Measurements from ENCODE around the gene ANAPC2.
A peak's percentile ranks its signal among the peaks of the same experiment; 100 is the strongest.

ANAPC2 gene

DNA sequence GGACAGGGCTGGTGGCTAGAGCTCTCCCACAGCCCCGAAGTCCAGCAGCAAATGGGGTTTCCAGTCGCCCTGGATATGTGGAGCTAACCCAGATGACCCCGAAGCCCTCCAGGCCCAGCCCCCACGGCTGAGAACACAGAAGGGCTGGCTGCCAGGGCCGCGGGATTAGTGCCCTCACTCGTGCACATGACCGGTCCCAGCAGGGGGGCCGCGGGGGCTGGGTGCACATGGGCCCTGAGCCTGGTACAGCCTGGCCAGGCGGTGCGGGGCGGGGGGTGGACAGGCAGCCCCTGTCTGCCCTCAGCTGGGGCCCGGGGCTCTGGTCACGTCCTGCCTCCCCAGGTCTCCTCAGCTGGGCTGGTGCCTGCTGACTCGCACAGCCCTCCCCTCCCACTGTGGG is 6.0 kb upstream of the ANAPC2 start:
- peaks cover 46 to 92% (median 71%) of the 10 kb centered on the region in 10 experiments for H3K4me1 ChIP-seq
- no peaks in the 10 kb centered on the region for H3K9me3 ChIP-seq (replicated peaks in 1 of 11)
- H3K36me3 ChIP-seq = peaks cover 15 to 68% (median 30%) of the 10 kb centered on the region in 11 experiments; a peak in 20 of 22 replicates
- TF ChIP-seq Cebpa-rat (IDR thresholded peaks at IDR 0.05) = no peak
- no peak overlapping the region for H3K27ac ChIP-seq
- H3K4me2 ChIP-seq = peak overlapping the region in 2 of 11 experiments; percentile 14 to 23; a peak in 3 of 22 replicates
- H3K4me3 ChIP-seq = no peak overlapping the region
- no peaks in the 10 kb centered on the region for H3K27me3 ChIP-seq
- peaks cover 23 to 100% (median 92%) of the 10 kb centered on the region in 11 experiments; a peak in 21 of 22 replicates for H4K20me1 ChIP-seq
- peak overlapping the region in 8 of 11 experiments; percentile 24 to 60 (median 32); a peak in 8 of 22 replicates for H3K9ac ChIP-seq

- Histone ChIP-seq H3K9ac (peak overlapping the region in 7 of 11 experiments; percentile 24 to 60 (median 32); a peak in 9 of 22 replicates), H3K4me1 (peaks cover 42 to 88% (median 66%) of the 10 kb centered on the region in 10 experiments), H3K4me3 (no peak overlapping the region), H3K36me3 (peaks cover 15 to 68% (median 30%) of the 10 kb centered on the region in 11 experiments; a peak in 20 of 22 replicates), H3K4me2 (peak overlapping the region in 1 of 11 experiments; percentile 23; a peak in 1 of 22 replicates), H3K27me3 (no peaks in the 10 kb centered on the region), H3K27ac (no peak overlapping the region), H3K9me3 (replicated peaks in 1 of 11) (no peaks in the 10 kb centered on the region), H4K20me1 (peaks cover 26 to 100% (median 92%) of the 10 kb centered on the region in 11 experiments; a peak in 21 of 22 replicates)
- no peak for TF ChIP-seq Cebpa-rat (IDR thresholded peaks at IDR 0.05)
Measured at GRCh38 chr9:137193771-137194170, 5.4 kb upstream of the ANAPC2 start.

DNA sequence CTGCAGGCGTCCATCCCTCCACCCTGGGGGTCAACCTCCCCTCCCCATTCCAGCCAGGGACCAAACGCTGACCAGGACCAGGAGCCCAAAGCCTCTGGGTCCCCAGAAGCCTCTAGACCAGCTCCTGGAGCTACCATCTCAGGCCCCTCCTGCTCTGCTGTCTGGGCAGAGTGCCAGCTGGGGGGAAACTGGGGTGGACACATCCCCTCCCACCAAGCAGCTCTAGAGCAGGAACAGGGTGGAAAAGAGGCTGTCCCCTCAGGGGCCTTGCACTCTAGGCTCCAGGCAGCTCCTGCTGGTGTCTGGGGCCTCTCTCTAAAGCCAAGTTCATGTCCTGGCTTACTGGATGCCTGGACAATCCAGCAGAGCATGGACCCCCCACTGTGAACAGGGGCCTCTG is 4.5 kb upstream of the ANAPC2 start:
- Histone ChIP-seq H4K20me1 (peaks cover 17 to 96% (median 83%) of the 10 kb centered on the region in 11 experiments; a peak in 21 of 22 replicates), H3K27ac (no peak overlapping the region), H3K9ac (peak overlapping the region in 9 of 11 experiments; percentile 15 to 86 (median 40); a peak in 13 of 22 replicates), H3K4me3 (no peak overlapping the region), H3K9me3 (replicated peaks in 1 of 11) (no peaks in the 10 kb centered on the region), H3K4me2 (peak overlapping the region in 1 of 11 experiments; percentile 100; a peak in 2 of 22 replicates), H3K36me3 (peaks cover 15 to 65% (median 30%) of the 10 kb centered on the region in 11 experiments; a peak in 20 of 22 replicates), H3K27me3 (no peaks in the 10 kb centered on the region), H3K4me1 (peaks cover 33 to 79% (median 57%) of the 10 kb centered on the region in 10 experiments)
- TF ChIP-seq Cebpa-rat (IDR thresholded peaks at IDR 0.05) = no peak

- peaks cover 13 to 96% (median 83%) of the 10 kb centered on the region in 11 experiments; a peak in 21 of 22 replicates for H4K20me1 ChIP-seq
- peaks cover 33 to 79% (median 57%) of the 10 kb centered on the region in 10 experiments for H3K4me1 ChIP-seq
- peak overlapping the region in 9 of 11 experiments; percentile 15 to 95 (median 88); a peak in 12 of 22 replicates for H3K9ac ChIP-seq
Measured at GRCh38 chr9:137192448-137192780, 4.1 kb upstream of the ANAPC2 start.

DNA sequence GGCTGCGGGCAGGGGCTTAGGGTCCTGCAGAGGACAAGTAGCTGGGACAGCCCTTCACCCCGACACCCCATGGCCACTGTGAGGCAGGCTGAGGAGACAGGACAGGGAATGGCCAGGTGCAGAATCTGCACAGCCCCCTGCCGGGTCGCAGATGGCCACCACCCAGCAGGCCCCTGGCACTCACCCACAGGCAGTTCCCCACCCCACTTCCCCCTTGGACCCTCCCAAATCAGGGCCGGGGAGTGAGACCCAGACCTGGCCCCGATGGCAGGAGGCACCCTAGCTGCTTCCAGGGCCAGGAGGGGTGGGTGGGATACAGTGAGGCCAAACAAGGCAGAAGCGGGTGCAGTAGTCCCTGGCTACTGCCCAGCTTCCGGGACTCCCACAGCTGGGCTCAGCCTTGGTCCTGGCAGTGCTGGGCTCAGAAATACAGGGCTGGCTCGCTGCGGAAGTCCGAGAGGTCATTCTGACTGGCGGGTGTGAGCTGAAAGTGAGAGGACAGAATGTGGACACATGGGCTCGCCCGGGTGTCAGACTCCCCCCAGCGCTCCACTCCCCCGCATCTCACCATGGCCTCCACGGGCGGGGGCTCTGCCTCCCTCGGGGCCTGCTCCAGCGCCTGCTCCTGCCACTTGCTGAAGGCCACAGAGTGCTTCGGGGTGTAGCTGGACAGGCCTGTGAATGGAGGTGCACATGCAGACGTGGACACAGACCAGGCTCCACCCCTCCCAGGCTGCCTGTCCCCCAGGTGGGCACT is 3.5 kb upstream of the ANAPC2 start:
- no peaks in the 10 kb centered on the region for H3K9me3 ChIP-seq (replicated peaks in 1 of 11)

More at GRCh38 chr9:137192448-137192780, 4.1 kb upstream of the ANAPC2 start:
- Histone ChIP-seq H3K27ac (no peak overlapping the region; a peak in 1 of 22 replicates), H3K36me3 (peaks cover 15 to 63% (median 30%) of the 10 kb centered on the region in 11 experiments; a peak in 20 of 22 replicates), H3K4me3 (no peak overlapping the region), H3K9me3 (replicated peaks in 1 of 11) (no peaks in the 10 kb centered on the region), H3K27me3 (no peaks in the 10 kb centered on the region), H3K4me2 (peak overlapping the region in 3 of 11 experiments; percentile 100; a peak in 3 of 22 replicates)
- no peak for TF ChIP-seq Cebpa-rat (IDR thresholded peaks at IDR 0.05)

GRCh38 chr9:137191245-137191644 is 2.9 kb upstream of the ANAPC2 start:
- no peaks in the 10 kb centered on the region for H3K27me3 ChIP-seq
- TF ChIP-seq Cebpa-rat (IDR thresholded peaks at IDR 0.05) = no peak
- peaks cover 12 to 96% (median 83%) of the 10 kb centered on the region in 11 experiments; a peak in 21 of 22 replicates for H4K20me1 ChIP-seq
- peaks cover 16 to 74% (median 41%) of the 10 kb centered on the region in 11 experiments for H3K36me3 ChIP-seq
- H3K4me1 ChIP-seq = peaks cover 42 to 81% (median 61%) of the 10 kb centered on the region in 10 experiments
- H3K9ac ChIP-seq = peak overlapping the region; percentile 43 to 95 (median 93); a peak in 19 of 22 replicates
- H3K4me3 ChIP-seq = peak overlapping the region in 3 of 10 experiments; percentile 32 to 99 (median 98); a peak in 4 of 20 replicates
- H3K4me2 ChIP-seq = peak overlapping the region; percentile 92 to 100 (median 100); a peak in 21 of 22 replicates
- H3K9me3 ChIP-seq (replicated peaks in 1 of 11) = no peaks in the 10 kb centered on the region
- H3K27ac ChIP-seq = peak overlapping the region in 8 of 11 experiments; percentile 5 to 49 (median 17); a peak in 7 of 22 replicates

More for the DNA sequence above, 3.5 kb upstream of the ANAPC2 start:
- Histone ChIP-seq H3K4me3 (no peak overlapping the region; a peak in 1 of 20 replicates), H3K36me3 (peaks cover 15 to 68% (median 34%) of the 10 kb centered on the region in 11 experiments; a peak in 21 of 22 replicates), H3K27me3 (no peaks in the 10 kb centered on the region), H3K4me1 (peaks cover 36 to 80% (median 57%) of the 10 kb centered on the region in 10 experiments), H3K27ac (no peak overlapping the region; a peak in 2 of 22 replicates), H3K4me2 (peak overlapping the region; percentile 92 to 100 (median 100); a peak in 18 of 22 replicates), H3K9ac (peak overlapping the region in 10 of 11 experiments; percentile 43 to 95 (median 93); a peak in 17 of 22 replicates), H4K20me1 (peaks cover 12 to 96% (median 83%) of the 10 kb centered on the region in 11 experiments; a peak in 21 of 22 replicates)
- TF ChIP-seq Cebpa-rat (IDR thresholded peaks at IDR 0.05) = no peak

DNA sequence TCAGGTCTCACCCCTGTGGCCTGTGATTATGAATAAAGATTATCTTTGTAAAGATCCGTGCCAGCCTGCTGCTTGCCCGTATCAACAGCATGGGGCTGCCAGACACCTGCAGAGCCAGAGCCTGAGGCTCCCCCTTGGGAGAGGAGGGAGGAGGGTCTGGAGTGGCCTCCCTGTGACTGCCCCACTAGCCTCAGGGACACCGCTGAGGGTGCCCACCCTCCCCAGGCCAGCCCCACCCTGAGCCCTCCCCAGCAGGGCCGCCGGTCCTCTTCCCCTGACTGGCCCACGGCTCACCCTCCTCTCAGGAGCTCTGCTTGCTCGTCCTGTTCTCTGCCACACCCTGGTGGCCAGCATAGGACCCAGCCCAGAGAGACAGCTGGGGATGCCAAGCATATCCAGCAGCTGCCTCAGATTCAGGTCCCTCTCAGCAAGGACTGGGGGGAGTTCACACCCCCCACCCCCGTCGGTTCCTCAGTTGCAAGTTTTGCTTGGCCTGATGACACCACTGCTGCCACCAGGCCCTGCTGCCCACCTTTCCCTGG is 2.0 kb upstream of the ANAPC2 start:
- Histone ChIP-seq H3K9me3 (replicated peaks in 1 of 11) (no peaks in the 10 kb centered on the region), H3K27me3 (no peaks in the 10 kb centered on the region), H3K4me1 (peaks cover 48 to 83% (median 66%) of the 10 kb centered on the region in 10 experiments), H3K9ac (peak overlapping the region; percentile 86 to 95 (median 93)), H3K27ac (peak overlapping the region in 9 of 11 experiments; percentile 82 to 94 (median 89); a peak in 13 of 22 replicates), H4K20me1 (peaks cover 12 to 96% (median 83%) of the 10 kb centered on the region in 11 experiments; a peak in 21 of 22 replicates), H3K4me3 (peak overlapping the region; percentile 83 to 99 (median 98); a peak in 18 of 20 replicates), H3K36me3 (peaks cover 24 to 76% (median 45%) of the 10 kb centered on the region in 11 experiments), H3K4me2 (peak overlapping the region; percentile 92 to 100 (median 100))
- no peak for TF ChIP-seq Cebpa-rat (IDR thresholded peaks at IDR 0.05)

Measured in BLaER1 treated with 17β-estradiol and CSF1 and Interleukin-3, amounts not matched to agents 10 nM and 100 nM (cell line).